Inflammatory macrophage treated with lipopolysaccharide for 4 hours (primary cell): ENCODE data around the gene DCAF6.
A peak's percentile ranks its signal among the peaks of the same experiment; 100 is the strongest.
"Not testable (repeated sequence)": the region's sequence is repeated elsewhere in the genome, so short reads cannot be mapped to it uniquely, and the experiment has no call there.

Experiments
- DNase-seq: peaks from one replicate; pipeline ENCODE4 v3.0.0-alpha.2; 2020

Gene DCAF6

GRCh38 chr1:167924543-167925231 is 11.8 kb upstream of the DCAF6 start:
- no peak for DNase-seq

GRCh38 chr1:167926486-167926997 is 9.9 kb upstream of the DCAF6 start:
- DNase-seq: no peak

GRCh38 chr1:167927046-167927754 is 9.3 kb upstream of the DCAF6 start:
- no peak for DNase-seq

DNA sequence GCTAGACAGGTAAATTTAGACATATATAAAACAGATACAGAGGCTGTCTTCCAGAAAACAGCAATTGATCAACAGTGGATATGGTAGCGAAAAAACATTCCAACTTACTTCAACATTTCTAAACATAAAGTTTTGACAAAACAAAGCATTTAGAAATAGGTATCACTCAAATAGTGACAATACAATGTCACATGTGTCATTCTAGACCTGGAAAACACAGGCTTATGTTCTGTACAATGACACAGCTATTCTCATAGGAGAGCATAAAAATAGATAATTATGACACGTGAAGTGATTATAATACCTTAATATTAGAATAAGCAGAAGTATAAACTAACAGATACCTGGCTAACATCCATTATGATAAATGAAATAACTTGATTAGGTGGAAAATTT is 8.0 kb upstream of the DCAF6 start:
- DNase-seq: no peak

GRCh38 chr1:167928919-167929318 is 7.6 kb upstream of the DCAF6 start:
- DNase-seq: not testable (repeated sequence)

DNA sequence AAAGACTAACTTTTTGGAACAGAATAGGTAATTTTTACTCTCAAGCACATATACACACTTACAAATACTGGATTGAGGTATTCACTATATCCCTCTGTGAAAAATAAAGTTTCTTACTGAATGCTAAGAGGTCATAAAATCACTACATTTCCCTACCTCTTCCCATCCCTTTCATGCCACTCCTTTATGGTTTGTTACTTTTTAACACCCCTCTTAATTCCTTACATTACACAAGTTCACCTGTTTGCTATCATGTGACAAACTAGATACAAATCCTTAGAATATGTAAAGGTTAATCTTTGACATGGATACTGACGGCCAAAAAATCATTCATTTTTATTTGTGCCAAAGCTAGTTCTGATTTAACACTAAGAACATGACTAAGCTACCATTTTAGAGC is 6.8 kb upstream of the DCAF6 start:
- no peak for DNase-seq

DNA sequence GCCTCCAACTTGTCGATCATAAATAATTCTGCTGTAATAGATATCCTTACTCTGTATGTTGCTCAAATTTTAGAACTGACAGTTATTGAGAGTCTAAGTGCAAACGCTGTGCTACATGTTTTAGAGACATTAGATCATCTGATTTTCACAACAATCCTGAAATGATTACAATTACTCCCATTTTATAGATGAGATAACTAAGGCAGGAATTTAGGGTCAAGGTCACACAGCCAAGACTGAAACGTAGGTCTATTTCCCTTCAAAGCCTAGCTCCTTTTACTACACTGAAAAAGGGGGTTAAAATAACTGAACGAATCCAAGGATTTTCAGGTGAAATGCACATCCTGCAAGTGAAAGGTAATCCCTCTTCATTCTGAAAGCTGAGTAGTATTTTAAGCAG is 2.7 kb upstream of the DCAF6 start:
- no peak for DNase-seq

GRCh38 chr1:167934426-167935215 is 1.9 kb upstream of the DCAF6 start:
- DNase-seq: no peak

- peak; percentile 46 for DNase-seq
These were observed 1.0 kb upstream of the DCAF6 start for GRCh38 chr1:167935216-167936067.

GRCh38 chr1:167936930-167937708 is 636 bp downstream of the DCAF6 start, which contains the start of gene MPC2:
MPC2 (minus strand) TSS chr1:167937072; CDS start chr1:167935841, 1,231 bp downstream.
- DNase-seq: peak; percentile 63

GRCh38 chr1:167937709-167938010 is 1.2 kb downstream of the DCAF6 start:
- DNase-seq: no peak

- DNase-seq: no peak
These were observed 1.7 kb downstream of the DCAF6 start for GRCh38 chr1:167938080-167938636.

DNA sequence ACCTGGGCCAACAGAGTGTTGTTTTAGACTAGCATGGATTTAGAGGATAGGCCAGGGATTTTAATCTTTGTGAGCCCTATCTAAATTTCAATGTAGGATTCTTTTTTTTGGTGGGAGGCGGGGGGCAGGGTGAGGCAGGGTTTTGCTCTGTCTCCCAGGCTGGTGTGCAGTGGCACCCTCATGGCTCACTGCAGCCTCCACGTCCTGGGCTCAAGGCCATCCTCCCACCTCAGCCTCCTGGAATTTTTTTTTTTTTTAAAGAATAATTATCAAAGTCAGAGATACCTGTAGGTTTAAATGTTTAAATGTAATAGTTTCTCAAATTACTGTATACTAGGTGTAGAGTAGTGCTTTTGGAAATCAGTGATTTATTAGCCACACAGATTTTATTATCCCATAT is 3.8 kb downstream of the DCAF6 start:
- no peak for DNase-seq

DNA sequence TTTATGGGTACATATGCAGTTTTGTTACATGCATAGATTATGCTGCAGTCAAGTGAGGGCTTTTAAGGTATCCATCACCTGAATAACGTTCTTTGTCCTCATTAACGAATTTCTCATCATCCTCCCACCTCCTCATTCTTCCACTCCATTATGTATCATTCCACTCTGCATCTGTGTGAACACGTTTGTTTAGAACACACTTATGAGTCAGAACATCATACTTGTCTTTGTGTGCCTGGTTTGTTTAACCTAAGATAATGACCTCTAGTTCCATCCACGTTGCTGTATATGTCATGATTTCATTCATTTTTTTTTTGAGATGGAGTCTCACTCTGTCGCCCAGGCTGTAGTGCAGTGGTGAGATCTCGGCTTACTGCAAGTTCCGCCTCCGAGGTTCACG is 7.1 kb downstream of the DCAF6 start:
- DNase-seq: no peak

DNA sequence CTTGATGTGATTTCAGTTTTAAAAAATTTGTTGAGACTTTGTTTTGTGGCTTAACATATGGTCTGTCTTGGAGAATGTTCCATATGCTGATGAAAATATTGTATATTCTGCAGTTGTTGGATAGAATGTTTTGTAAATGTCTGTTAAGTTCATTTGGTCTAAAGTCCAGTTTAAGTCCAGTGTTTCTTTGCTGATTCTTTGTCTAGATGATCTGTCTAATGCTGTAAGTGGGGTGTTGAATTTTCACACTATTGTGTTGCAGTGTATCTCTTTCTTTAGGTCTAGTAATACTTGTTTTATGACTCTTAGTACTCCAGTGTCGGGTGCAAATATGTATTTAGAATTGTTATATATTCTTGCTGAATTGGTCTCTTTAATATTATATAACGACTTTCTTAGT is 11.2 kb downstream of the DCAF6 start:
- no peak for DNase-seq

GRCh38 chr1:167949785-167950184 is 13.3 kb downstream of the DCAF6 start:
- DNase-seq: no peak

DNA sequence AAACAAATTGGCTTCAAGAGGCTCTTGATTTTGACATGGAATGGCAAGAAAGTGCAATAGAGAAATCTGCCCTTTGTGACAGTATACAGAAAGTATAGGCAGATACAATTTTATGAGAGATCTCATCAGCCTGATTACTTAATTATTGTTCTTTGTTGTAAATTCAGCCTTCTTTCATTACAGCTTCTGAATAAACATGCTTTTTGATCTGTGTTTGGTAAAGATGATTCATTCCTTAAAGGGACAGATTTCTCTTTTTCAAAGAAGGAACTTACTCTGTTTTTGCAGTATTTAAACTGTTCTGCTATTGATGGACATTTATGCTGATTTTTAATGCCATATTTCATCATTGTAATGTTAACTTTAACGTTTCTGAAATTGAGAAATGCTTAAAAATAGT is 14.1 kb downstream of the DCAF6 start:
- DNase-seq: no peak

DNA sequence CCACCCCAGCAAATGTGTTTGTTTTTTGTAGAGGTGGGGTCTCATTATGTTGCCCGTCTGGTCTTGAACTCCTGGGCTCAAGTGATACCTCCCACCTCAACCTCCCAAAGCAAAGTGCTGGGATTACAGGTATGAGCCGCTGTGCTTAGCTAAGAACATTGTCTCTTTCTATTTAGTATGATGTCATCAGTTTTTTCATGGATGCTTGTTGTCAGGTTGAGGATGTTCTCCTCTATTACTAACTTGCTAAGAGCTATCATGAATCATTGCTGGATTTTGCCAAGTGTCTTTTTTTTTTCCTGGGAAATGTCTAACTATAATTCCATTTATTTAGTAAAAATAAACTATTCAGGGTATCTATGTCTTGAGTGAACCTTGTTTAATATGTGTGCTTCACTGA is 19.4 kb downstream of the DCAF6 start:
- DNase-seq: no peak

DNA sequence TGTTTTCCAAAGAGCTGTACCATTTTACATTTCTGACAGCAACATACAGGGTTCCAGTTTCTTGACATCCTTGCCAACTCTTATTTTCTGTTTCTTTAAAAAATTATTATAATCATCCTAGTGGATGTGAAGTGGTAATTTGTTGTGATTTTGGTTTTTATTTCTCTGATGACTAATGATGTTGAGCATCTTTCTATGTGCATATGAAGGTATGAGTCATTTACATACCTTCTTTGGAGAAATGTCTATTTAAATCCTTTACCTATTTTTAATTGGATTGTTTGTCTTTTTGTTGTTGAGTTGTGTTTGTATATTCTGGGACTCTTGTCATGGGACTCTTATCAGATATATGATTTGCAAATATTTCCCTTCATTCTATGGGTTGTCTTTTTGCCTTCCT is 21.2 kb downstream of the DCAF6 start:
- DNase-seq: no peak

DNA sequence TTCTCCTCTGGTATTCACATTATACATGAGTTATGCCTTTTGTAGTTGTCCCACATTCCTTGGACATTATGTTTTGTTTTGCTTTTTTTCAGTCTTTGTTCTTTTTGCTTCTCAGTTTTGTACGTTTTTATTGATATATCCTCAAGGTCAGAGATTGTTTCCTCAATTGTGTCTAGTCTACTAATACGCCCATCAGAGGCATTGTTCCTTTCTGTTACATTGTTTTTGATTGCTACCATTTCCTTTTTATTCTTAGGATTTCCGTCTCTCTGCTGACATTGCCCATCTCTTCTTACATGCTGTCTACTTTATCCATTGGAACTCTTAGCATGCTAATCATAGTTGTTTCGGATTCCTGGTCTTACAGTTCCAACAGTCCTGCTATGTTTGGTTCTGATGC is 28.2 kb downstream of the DCAF6 start:
- DNase-seq: no peak

DNA sequence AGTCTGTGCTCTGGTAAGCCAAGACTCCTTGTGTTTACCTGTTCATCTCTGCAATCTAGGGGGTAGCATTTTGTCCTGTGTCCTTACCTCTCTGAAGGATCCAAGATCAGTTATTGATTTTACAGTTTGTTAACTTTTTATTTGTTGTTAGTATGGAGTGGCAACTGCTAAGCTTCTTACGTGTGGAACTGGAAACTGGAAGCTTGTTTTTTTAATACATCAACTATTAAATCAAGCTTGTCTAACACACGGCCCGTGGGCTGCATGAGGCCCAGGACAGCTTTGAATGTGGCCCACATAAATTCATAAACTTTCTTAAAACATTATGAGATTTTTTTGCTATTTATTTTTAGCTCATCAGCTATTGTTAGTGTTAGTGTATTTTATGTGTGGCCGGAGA is 29.6 kb downstream of the DCAF6 start:
- DNase-seq: no peak

GRCh38 chr1:167968569-167968968 is 32.1 kb downstream of the DCAF6 start:
- DNase-seq: no peak
